WTC11 (cell line): ENCODE measurements around the gene ALOX12B. TPM values are rescaled to one million over a fixed set of nuclear protein-coding genes. Genes with fewer than 3 reads are reported as not detected.

Experiments used
- ATAC-seq: fragments of 200-7000 bp; cut with Tn5 transposase; 2 replicates; pipeline ENCODE4 v1.10.0; 2021; ENCODE audit warnings: mild to moderate bottlenecking, moderate library complexity
- CTCF ChIA-PET: fragments of 300-600 bp; sonication (Branson Sonifier 250); formaldehyde crosslinking; loops from one replicate; lab custom pipeline; 2021; ENCODE audit warnings: antibody characterized with exemption; lab: Charles Lee
- POLR2A ChIA-PET: fragments of 350-600 bp; sonication (Branson Sonifier 250); formaldehyde crosslinking; loops from one replicate; lab custom pipeline; 2021; ENCODE audit warnings: antibody characterized with exemption; lab: Charles Lee
- DNase-seq: peaks from one replicate; pipeline ENCODE4 v3.0.0; 2021; ENCODE audit warnings: low spot score
- H3K27ac Mint-ChIP-seq: 2 replicates; pipeline ENCODE4 v1.8.0; 2021; ENCODE audit warnings: mixed read lengths
- H3K27me3 Mint-ChIP-seq: 2 replicates; pipeline ENCODE4 v1.8.0; 2021; ENCODE audit warnings: low read depth, mild to moderate bottlenecking, moderate library complexity, mixed read lengths
- H3K36me3 Mint-ChIP-seq: 2 replicates; pipeline ENCODE4 v1.8.0; 2021; ENCODE audit warnings: mixed read lengths
- H3K4me1 Mint-ChIP-seq: 2 replicates; pipeline ENCODE4 v1.8.0; 2022; ENCODE audit warnings: mixed read lengths
- H3K4me3 Mint-ChIP-seq: 2 replicates; pipeline ENCODE4 v1.8.0; 2021; ENCODE audit warnings: mild to moderate bottlenecking, moderate library complexity, mixed read lengths
- H3K9me3 Mint-ChIP-seq: 2 replicates; pipeline ENCODE4 v1.8.0; 2021; ENCODE audit warnings: mixed read lengths
- ATF6 ChIP-seq: sonication (generic); formaldehyde crosslinking; IDR thresholded peaks from 2 replicates; pipeline ENCODE4 v1.8.1; 2023; ENCODE audit warnings: mild to moderate bottlenecking, missing genetic modification reagents
- E2F4 ChIP-seq: sonication (generic); formaldehyde crosslinking; IDR thresholded peaks from 2 replicates; pipeline ENCODE4 v1.8.1; 2022; ENCODE audit warnings: low read depth, mild to moderate bottlenecking, moderate library complexity, missing genetic modification reagents, borderline replicate concordance
- E2F5 ChIP-seq: sonication (generic); formaldehyde crosslinking; IDR thresholded peaks from 2 replicates; pipeline ENCODE4 v1.8.1; 2022; ENCODE audit warnings: mild to moderate bottlenecking, moderate library complexity, missing genetic modification reagents
- EMX1 ChIP-seq: fragments of 250-450 bp; sonication (Bioruptor Pico); IDR thresholded peaks from 2 replicates; pipeline ENCODE4 v1.8.0; 2021; ENCODE audit warnings: mild to moderate bottlenecking
- ETV6 ChIP-seq: sonication (generic); formaldehyde crosslinking; IDR thresholded peaks from 2 replicates; pipeline ENCODE4 v1.8.1; 2022; ENCODE audit warnings: mild to moderate bottlenecking, missing genetic modification reagents
- FOXP1 ChIP-seq: sonication (generic); formaldehyde crosslinking; IDR thresholded peaks from 2 replicates; pipeline ENCODE4 v1.8.0; 2022; ENCODE audit warnings: missing genetic modification reagents, mild to moderate bottlenecking, moderate library complexity, borderline replicate concordance
- GTF2I ChIP-seq: fragments of 250-450 bp; sonication (Bioruptor Pico); conservative IDR thresholded peaks from 2 replicates; pipeline ENCODE4 v1.4.0; 2021; ENCODE audit warnings: mild to moderate bottlenecking
- JUN ChIP-seq: sonication (generic); formaldehyde crosslinking; IDR thresholded peaks from 2 replicates; pipeline ENCODE4 v1.8.0; 2023; ENCODE audit warnings: mild to moderate bottlenecking, missing genetic modification reagents
- MAX ChIP-seq: sonication (generic); formaldehyde crosslinking; IDR thresholded peaks from 2 replicates; pipeline ENCODE4 v1.8.0; 2022; ENCODE audit warnings: mild to moderate bottlenecking, missing genetic modification reagents
- OVOL2 ChIP-seq: fragments of 250-450 bp; sonication (Bioruptor Pico); IDR thresholded peaks from 2 replicates; pipeline ENCODE4 v1.9.0; 2021; ENCODE audit warnings: mild to moderate bottlenecking, borderline replicate concordance
- PRDM15 ChIP-seq: sonication (generic); formaldehyde crosslinking; IDR thresholded peaks from 2 replicates; pipeline ENCODE4 v1.8.0; 2022; ENCODE audit warnings: missing genetic modification reagents
- RELA ChIP-seq: sonication (generic); formaldehyde crosslinking; IDR thresholded peaks from 2 replicates; pipeline ENCODE4 v1.8.1; 2022; ENCODE audit warnings: missing genetic modification reagents, mild to moderate bottlenecking, borderline replicate concordance
- SMAD4 ChIP-seq: sonication (generic); formaldehyde crosslinking; IDR thresholded peaks from 2 replicates; pipeline ENCODE4 v1.8.0; 2022; ENCODE audit warnings: mild to moderate bottlenecking, missing genetic modification reagents
- SP1 ChIP-seq: sonication (generic); formaldehyde crosslinking; conservative IDR thresholded peaks from 2 replicates; pipeline ENCODE4 v1.8.1; 2022; ENCODE audit warnings: missing genetic modification reagents
- TEAD1 ChIP-seq: sonication (generic); formaldehyde crosslinking; IDR thresholded peaks from 2 replicates; pipeline ENCODE4 v1.8.0; 2022; ENCODE audit warnings: mild to moderate bottlenecking, missing genetic modification reagents
- TP53 ChIP-seq: sonication (generic); formaldehyde crosslinking; IDR thresholded peaks from 2 replicates; pipeline ENCODE4 v1.8.1; 2023; ENCODE audit warnings: mild to moderate bottlenecking, missing genetic modification reagents
- USF1 ChIP-seq: sonication (generic); formaldehyde crosslinking; IDR thresholded peaks from 2 replicates; pipeline ENCODE4 v1.8.0; 2022; ENCODE audit warnings: mild to moderate bottlenecking, missing genetic modification reagents
- ZBTB21 ChIP-seq: sonication (generic); formaldehyde crosslinking; IDR thresholded peaks from 2 replicates; pipeline ENCODE4 v1.8.1; 2023; ENCODE audit warnings: mild to moderate bottlenecking, missing genetic modification reagents, borderline replicate concordance
- ZNF396 ChIP-seq: fragments of 250-450 bp; sonication (Bioruptor Pico); IDR thresholded peaks from 2 replicates; pipeline ENCODE4 v1.8.0; 2021; ENCODE audit warnings: mild to moderate bottlenecking, moderate library complexity, borderline replicate concordance
- ZNF416 ChIP-seq: fragments of 250-450 bp; sonication (Bioruptor Pico); IDR thresholded peaks from 2 replicates; pipeline ENCODE4 v1.9.0; 2021; ENCODE audit warnings: mild to moderate bottlenecking, inconsistent platforms
- ZNF671 ChIP-seq: fragments of 250-450 bp; sonication (Bioruptor Pico); IDR thresholded peaks from 2 replicates; pipeline ENCODE4 v1.8.0; 2021; ENCODE audit warnings: mild to moderate bottlenecking
- total RNA-seq: library from RNA; stranded (reverse); gene quantifications from 3 replicates; pipeline ENCODE4 v1.2.3, GENCODE V29; 2021

Gene ALOX12B
- total RNA-seq, 1 experiment from 2014 or later, result 0.72 TPM

GRCh38 chr17:8117980-8118768 lies 30.7 kb upstream of the ALOX12B start, which contains the start of gene ALOXE3:
Gene ALOXE3 (minus strand): TSS chr17:8118514. CDS start chr17:8117990, 524 bp downstream.
- ChIA-PET POLR2A (no interaction called here), CTCF (interaction anchor here (0.6 to 9.8 kb wide), 33 partner anchors 9 to 388 kb away, joined by 3 to 118 read pairs (median 6); partner anchors contain the start of genes AURKB, CYB5D1, KCNAB3 and KRABD2)
- Mint-ChIP-seq H3K27me3 (peaks cover 73% of the 10 kb centered on the region), H3K9me3 (no peaks in the 10 kb centered on the region), H3K4me1 (peaks cover 3% of the 10 kb centered on the region), H3K36me3 (no peaks in the 10 kb centered on the region), H3K4me3 (peak within 1 kb of the TSS; percentile 85), H3K27ac (0 out of 2 replicates have a peak within 1 kb of the TSS, but pooled peaks have one; percentile 69)
- DNase-seq (peak; percentile 42), ATAC-seq (peak; percentile 0; the same call in 1 of the 2 replicates)
- TF ChIP-seq SP1 (CRISPR knock-in tag) (0 out of 2 replicates have a peak, but pooled peaks have one; percentile 22), FOXP1 (0 out of 2 replicates have a peak, but pooled peaks have one; percentile 19), MAX (CRISPR knock-in tag) (peak; percentile 47; the same call in 1 of the 2 replicates), E2F5 (CRISPR knock-in tag) (0 out of 2 replicates have a peak, but pooled peaks have one; percentile 37), GTF2I (no peak), OVOL2 (CRISPR knock-in tag) (no peak), TP53 (CRISPR knock-in tag) (no peak), RELA (CRISPR knock-in tag) (no peak), USF1 (CRISPR knock-in tag) (no peak), ZNF416 (CRISPR knock-in tag) (no peak), ZBTB21 (CRISPR knock-in tag) (0 out of 2 replicates have a peak, but pooled peaks have one; percentile 14)

- no peak overlapping the region for H3K27ac Mint-ChIP-seq
- POLR2A ChIA-PET, result no interaction called here
- H3K4me1 Mint-ChIP-seq, result peaks cover 3% of the 10 kb centered on the region; the same call in 1 of the 2 replicates
- H3K4me3 Mint-ChIP-seq, result peak overlapping the region; percentile 85
- no peak for ATAC-seq
- H3K27me3 Mint-ChIP-seq, result peaks cover 73% of the 10 kb centered on the region
- no peaks in the 10 kb centered on the region for H3K9me3 Mint-ChIP-seq
- H3K36me3 Mint-ChIP-seq, result no peaks in the 10 kb centered on the region
- CTCF ChIA-PET, result interaction anchor here (0.7 to 9.8 kb wide), 17 partner anchors 8 to 127 kb away, joined by 3 to 118 read pairs (median 11); no protein-coding TSS in a partner anchor
- DNase-seq, result no peak
- TF ChIP-seq ATF6 (CRISPR knock-in tag) (no peak), ETV6 (CRISPR knock-in tag) (no peak), EMX1 (CRISPR knock-in tag) (no peak), ZNF396 (no peak), JUN (CRISPR knock-in tag) (no peak), E2F5 (CRISPR knock-in tag) (no peak), TEAD1 (CRISPR knock-in tag) (no peak), ZBTB21 (CRISPR knock-in tag) (no peak), E2F4 (CRISPR knock-in tag) (no peak), SMAD4 (CRISPR knock-in tag) (no peak), ZNF671 (no peak), ZNF416 (CRISPR knock-in tag) (no peak), PRDM15 (CRISPR knock-in tag) (no peak), GTF2I (no peak), SP1 (CRISPR knock-in tag) (no peak), MAX (CRISPR knock-in tag) (no peak; the same call in 1 of the 2 replicates)
Observed at GRCh38 chr17:8117367-8117979, 30.0 kb upstream of the ALOX12B start.
